ENCODE results near the gene FBXL22. TPM values are rescaled to one million over a fixed set of nuclear protein-coding genes. Genes with fewer than 3 reads are reported as not detected.

The FBXL22 gene
- total and polyA plus RNA-seq, 12 donors, result 0.22 to 5.9 (median 0.78) TPM; not detected in 1

DNA sequence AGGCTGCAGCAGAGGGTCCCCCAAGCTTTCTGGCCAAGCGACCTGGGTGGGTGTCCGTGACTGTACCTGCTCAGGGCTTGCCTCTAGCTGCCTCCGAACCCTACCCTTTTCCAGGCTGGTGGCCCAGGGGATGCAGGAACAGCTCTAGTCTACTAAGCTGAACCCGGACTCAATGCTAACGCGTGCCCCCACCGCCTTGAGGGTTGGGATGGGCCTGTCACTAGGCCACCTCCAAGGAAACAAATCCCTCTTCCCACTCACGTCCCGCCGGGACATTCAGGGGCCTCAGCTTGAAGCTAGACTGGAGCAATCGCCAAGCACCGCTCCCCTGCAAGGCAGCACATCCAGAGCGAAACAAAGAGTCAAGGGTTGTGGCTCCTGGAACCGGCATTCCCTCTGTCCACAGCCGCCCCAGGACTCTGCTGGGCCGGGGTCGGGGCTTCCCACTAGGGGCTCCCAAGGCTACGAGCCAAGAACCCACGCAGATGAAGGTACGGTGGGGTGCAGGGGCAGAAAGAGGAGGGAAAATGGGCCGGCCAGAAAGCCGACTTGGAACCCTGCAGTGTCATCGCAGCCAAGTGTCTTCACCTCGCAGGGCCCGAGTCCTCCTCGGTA, 2.9 kb downstream of the FBXL22 start:
- peak overlapping the region; percentile 13 to 86 (median 75) for H3K4me3 ChIP-seq
- peak overlapping the region; percentile 2 to 99 (median 91) for H3K27ac ChIP-seq
- no peaks in the 10 kb centered on the region for H3K9me3 ChIP-seq (replicated peaks in 1 of 3)
- no peaks in the 10 kb centered on the region for H3K36me3 ChIP-seq (replicated peaks in 1 of 2)
- 0 to 11% (median 8%) methylated on average over 10 to 26 of the region's 26 CpGs for WGBS, 4 donors
- H3K27me3 ChIP-seq, result no peaks in the 10 kb centered on the region
- H3K4me1 ChIP-seq (replicated peaks in 1 of 2), result peaks cover 9 to 19% of the 10 kb centered on the region in 2 donors
- peak; percentile 46 to 77 (median 54) for DNase-seq
- intact Hi-C loops (cut with DNase I), result no loop called here
- TF ChIP-seq, protein P1, sequence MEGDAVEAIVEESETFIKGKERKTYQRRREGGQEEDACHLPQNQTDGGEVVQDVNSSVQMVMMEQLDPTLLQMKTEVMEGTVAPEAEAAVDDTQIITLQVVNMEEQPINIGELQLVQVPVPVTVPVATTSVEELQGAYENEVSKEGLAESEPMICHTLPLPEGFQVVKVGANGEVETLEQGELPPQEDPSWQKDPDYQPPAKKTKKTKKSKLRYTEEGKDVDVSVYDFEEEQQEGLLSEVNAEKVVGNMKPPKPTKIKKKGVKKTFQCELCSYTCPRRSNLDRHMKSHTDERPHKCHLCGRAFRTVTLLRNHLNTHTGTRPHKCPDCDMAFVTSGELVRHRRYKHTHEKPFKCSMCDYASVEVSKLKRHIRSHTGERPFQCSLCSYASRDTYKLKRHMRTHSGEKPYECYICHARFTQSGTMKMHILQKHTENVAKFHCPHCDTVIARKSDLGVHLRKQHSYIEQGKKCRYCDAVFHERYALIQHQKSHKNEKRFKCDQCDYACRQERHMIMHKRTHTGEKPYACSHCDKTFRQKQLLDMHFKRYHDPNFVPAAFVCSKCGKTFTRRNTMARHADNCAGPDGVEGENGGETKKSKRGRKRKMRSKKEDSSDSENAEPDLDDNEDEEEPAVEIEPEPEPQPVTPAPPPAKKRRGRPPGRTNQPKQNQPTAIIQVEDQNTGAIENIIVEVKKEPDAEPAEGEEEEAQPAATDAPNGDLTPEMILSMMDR (IDR thresholded peaks at IDR 0.05), result no peak
- no peak for TF ChIP-seq POLR2A (IDR thresholded peaks at IDR 0.05)

DNA sequence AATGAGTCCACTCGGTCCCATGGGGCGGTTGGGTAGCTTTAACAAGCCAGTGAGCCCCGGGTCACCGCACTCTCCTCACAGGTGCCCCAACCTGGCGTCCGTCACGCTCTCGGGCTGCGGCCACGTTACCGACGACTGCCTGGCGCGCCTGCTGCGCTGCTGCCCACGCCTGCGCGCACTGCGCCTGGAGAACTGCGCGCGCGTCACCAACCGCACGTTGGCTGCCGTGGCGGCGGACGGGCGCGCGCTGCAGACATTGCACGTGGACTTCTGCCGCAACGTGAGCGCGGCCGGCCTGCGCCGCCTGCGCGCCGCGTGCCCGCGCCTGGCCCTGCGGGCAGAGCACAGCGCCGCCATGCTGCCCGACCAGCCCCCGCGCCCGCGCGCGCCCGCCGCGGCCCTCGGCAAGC, 3.4 kb downstream of the FBXL22 start:
- 0 to 1% (median 0%) methylated on average over 2 to 60 of the region's 60 CpGs for WGBS, 4 donors
- Histone ChIP-seq H3K4me3 (peak overlapping the region in 3 of 4 donors; percentile 72 to 86 (median 78)), H3K27me3 (no peaks in the 10 kb centered on the region), H3K9me3 (replicated peaks in 1 of 3) (no peaks in the 10 kb centered on the region), H3K36me3 (replicated peaks in 1 of 2) (no peaks in the 10 kb centered on the region), H3K27ac (peak overlapping the region; percentile 2 to 99 (median 91)), H3K4me1 (replicated peaks in 1 of 2) (peaks cover 9 to 19% of the 10 kb centered on the region in 2 donors)
- intact Hi-C loops (cut with DNase I), result no loop called here
- peak; percentile 86 to 98 for TF ChIP-seq POLR2A (IDR thresholded peaks at IDR 0.05)
- TF ChIP-seq, protein P1 (IDR thresholded peaks at IDR 0.05), result peak in 2 of 6 experiments; percentile 38 to 53
- DNase-seq, result peak; percentile 90 to 95 (median 91)

DNA sequence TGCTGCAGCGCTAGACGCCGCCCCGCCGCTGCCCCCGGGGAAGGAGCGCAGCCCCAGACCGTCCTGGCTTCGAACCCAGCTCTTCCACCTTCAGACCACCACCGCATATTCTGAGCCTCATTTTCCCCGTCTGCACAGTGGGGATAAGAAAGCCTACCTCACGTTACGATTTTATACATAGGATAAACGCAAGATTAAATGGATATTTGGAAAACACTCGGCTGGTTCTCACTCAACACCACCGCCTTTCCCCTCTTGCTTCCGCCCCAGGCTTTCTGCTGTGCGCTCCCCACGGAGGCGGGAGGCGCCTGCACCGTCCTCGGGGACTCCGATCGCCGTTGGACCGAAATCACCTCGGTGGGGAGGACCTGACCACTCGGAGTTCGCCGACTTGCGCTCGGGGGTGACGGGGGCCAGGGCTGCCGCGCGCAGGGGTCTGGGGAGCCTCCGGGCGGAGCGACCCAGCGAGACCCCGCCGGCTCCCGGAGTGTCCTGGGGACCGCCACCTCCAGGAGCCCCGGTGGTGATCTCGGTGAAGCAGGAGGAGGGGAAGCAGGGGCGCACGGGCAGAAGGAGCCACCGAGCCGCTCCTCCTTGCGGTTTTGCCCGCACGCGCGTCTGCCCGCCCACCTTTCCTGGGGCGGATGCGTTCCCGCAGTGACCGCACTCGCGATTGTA, 4.0 kb downstream of the FBXL22 start:
- Histone ChIP-seq H3K4me3 (peak overlapping the region; percentile 0 to 86 (median 62)), H3K9me3 (replicated peaks in 1 of 3) (no peaks in the 10 kb centered on the region), H3K36me3 (replicated peaks in 1 of 2) (no peaks in the 10 kb centered on the region), H3K27ac (peak overlapping the region in 4 of 5 donors; percentile 43 to 99 (median 92)), H3K27me3 (no peaks in the 10 kb centered on the region), H3K4me1 (replicated peaks in 1 of 2) (peaks cover 9 to 19% of the 10 kb centered on the region in 2 donors)
- intact Hi-C loops (cut with DNase I), result no loop called here
- DNase-seq, result peak in 6 of 7 donors; percentile 39 to 61 (median 54)
- WGBS, 4 donors, result 0 to 1% (median 0%) methylated on average over 24 to 63 of the region's 63 CpGs
- TF ChIP-seq, protein P1 (IDR thresholded peaks at IDR 0.05), result peak in 3 of 6 experiments; percentile 8 to 22 (median 10)
- no peak for TF ChIP-seq POLR2A (IDR thresholded peaks at IDR 0.05)

DNA sequence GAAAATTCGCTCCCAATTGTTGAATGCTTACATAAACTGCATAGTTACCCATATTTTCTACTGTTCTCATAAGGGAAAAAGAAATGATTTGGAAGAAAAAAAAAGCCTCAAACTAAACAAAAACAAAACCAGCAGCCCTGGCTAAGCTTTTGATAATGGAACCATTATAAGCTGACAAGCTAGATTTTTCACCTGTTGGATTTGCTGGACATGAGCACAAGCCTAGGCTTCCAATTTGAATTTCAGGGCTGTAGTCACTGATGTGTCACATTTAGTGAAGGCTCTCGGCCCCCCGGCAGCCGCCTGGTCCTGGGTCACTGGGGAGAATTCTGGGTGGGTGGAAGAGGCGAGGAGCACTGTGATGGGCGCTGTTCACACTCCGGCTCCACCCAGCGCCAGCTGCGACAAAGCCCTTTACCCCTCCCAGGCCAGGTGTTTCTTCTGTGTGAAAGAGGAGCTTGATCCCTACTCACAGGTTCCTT, 4.6 kb downstream of the FBXL22 start:
- no peak for DNase-seq
- intact Hi-C loops (cut with DNase I), result no loop called here
- peak overlapping the region in 3 of 5 donors; percentile 90 to 99 (median 94) for H3K27ac ChIP-seq
- H3K9me3 ChIP-seq (replicated peaks in 1 of 3), result no peaks in the 10 kb centered on the region
- TF ChIP-seq POLR2A (IDR thresholded peaks at IDR 0.05), result no peak
- TF ChIP-seq, protein P1 (IDR thresholded peaks at IDR 0.05), result no peak
- WGBS, 4 donors, result 27 to 41% (median 34%) methylated on average over 9 of the region's 9 CpGs
- H3K36me3 ChIP-seq (replicated peaks in 1 of 2), result no peaks in the 10 kb centered on the region
- H3K4me3 ChIP-seq, result peak overlapping the region; percentile 0 to 86 (median 62)
- peaks cover 9 to 19% of the 10 kb centered on the region in 2 donors for H3K4me1 ChIP-seq (replicated peaks in 1 of 2)
- no peaks in the 10 kb centered on the region for H3K27me3 ChIP-seq

Data from adrenal gland (tissue), 12 donors.